ENCODE results near the gene MTRF1L. TPM values are rescaled to one million over a fixed set of nuclear protein-coding genes. Genes with fewer than 3 reads are reported as not detected.

Gene MTRF1L
- total RNA-seq, 1 experiment from 2014 or later: 16.6 TPM

GRCh38 chr6:152952866-152953509 lies 49.5 kb downstream of the MTRF1L start:
- Mint-ChIP-seq H3K4me1 (peaks cover 19% of the 10 kb centered on the region), H3K27ac (no peak overlapping the region), H3K36me3 (no peaks in the 10 kb centered on the region), H3K4me3 (no peak overlapping the region), H3K27me3 (ENCODE audit: low read depth) (peaks cover 3% of the 10 kb centered on the region; the same call in 1 of the 2 replicates), H3K9me3 (no peaks in the 10 kb centered on the region)
- ATAC-seq (no peak), DNase-seq (ENCODE audit: low spot score) (no peak)
- ChIA-PET CTCF (interaction anchor here (1.4 to 1.5 kb wide), 2 partner anchors 84 to 225 kb away, joined by 5 to 7 read pairs; no protein-coding TSS in a partner anchor), POLR2A (no interaction called here)
- TF ChIP-seq ZNF219 (CRISPR knock-in tag; IDR thresholded peaks at IDR 0.05; ENCODE audit: borderline replicate concordance) (no peak), JAZF1 (CRISPR knock-in tag; IDR thresholded peaks at IDR 0.05) (no peak), ZNF425 (CRISPR knock-in tag; conservative IDR thresholded peaks at IDR 0.05) (no peak), NFYB (CRISPR knock-in tag; conservative IDR thresholded peaks at IDR 0.05; ENCODE audit: low read depth) (no peak), JUN (CRISPR knock-in tag; IDR thresholded peaks at IDR 0.05) (no peak), MAX (CRISPR knock-in tag; IDR thresholded peaks at IDR 0.05) (no peak), NFATC4 (CRISPR knock-in tag; IDR thresholded peaks at IDR 0.05) (no peak), NR2C2 (CRISPR knock-in tag; IDR thresholded peaks at IDR 0.05) (no peak), ZNF232 (CRISPR knock-in tag; IDR thresholded peaks at IDR 0.05) (no peak), NR3C1 (CRISPR knock-in tag; conservative IDR thresholded peaks at IDR 0.05; ENCODE audit: low read depth) (no peak), KAT7 (CRISPR knock-in tag; IDR thresholded peaks at IDR 0.05; ENCODE audit: borderline replicate concordance) (no peak), PRDM15 (CRISPR knock-in tag; IDR thresholded peaks at IDR 0.05) (no peak), ZNF396 (CRISPR knock-in tag; IDR thresholded peaks at IDR 0.05; ENCODE audit: borderline replicate concordance) (no peak), ETV6 (CRISPR knock-in tag; IDR thresholded peaks at IDR 0.05) (no peak), USF2 (CRISPR knock-in tag; IDR thresholded peaks at IDR 0.05) (no peak), ZNF416 (CRISPR knock-in tag; IDR thresholded peaks at IDR 0.05) (no peak)
- TF ChIP-seq, protein P1, sequence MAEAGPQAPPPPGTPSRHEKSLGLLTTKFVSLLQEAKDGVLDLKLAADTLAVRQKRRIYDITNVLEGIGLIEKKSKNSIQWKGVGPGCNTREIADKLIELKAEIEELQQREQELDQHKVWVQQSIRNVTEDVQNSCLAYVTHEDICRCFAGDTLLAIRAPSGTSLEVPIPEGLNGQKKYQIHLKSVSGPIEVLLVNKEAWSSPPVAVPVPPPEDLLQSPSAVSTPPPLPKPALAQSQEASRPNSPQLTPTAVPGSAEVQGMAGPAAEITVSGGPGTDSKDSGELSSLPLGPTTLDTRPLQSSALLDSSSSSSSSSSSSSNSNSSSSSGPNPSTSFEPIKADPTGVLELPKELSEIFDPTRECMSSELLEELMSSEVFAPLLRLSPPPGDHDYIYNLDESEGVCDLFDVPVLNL (CRISPR knock-in tag; IDR thresholded peaks at IDR 0.05; ENCODE audit: borderline replicate concordance, low read depth): no peak
- TF ChIP-seq, protein P2, sequence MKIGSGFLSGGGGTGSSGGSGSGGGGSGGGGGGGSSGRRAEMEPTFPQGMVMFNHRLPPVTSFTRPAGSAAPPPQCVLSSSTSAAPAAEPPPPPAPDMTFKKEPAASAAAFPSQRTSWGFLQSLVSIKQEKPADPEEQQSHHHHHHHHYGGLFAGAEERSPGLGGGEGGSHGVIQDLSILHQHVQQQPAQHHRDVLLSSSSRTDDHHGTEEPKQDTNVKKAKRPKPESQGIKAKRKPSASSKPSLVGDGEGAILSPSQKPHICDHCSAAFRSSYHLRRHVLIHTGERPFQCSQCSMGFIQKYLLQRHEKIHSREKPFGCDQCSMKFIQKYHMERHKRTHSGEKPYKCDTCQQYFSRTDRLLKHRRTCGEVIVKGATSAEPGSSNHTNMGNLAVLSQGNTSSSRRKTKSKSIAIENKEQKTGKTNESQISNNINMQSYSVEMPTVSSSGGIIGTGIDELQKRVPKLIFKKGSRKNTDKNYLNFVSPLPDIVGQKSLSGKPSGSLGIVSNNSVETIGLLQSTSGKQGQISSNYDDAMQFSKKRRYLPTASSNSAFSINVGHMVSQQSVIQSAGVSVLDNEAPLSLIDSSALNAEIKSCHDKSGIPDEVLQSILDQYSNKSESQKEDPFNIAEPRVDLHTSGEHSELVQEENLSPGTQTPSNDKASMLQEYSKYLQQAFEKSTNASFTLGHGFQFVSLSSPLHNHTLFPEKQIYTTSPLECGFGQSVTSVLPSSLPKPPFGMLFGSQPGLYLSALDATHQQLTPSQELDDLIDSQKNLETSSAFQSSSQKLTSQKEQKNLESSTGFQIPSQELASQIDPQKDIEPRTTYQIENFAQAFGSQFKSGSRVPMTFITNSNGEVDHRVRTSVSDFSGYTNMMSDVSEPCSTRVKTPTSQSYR (CRISPR knock-in tag; IDR thresholded peaks at IDR 0.05): no peak
- TF ChIP-seq, protein P3, sequence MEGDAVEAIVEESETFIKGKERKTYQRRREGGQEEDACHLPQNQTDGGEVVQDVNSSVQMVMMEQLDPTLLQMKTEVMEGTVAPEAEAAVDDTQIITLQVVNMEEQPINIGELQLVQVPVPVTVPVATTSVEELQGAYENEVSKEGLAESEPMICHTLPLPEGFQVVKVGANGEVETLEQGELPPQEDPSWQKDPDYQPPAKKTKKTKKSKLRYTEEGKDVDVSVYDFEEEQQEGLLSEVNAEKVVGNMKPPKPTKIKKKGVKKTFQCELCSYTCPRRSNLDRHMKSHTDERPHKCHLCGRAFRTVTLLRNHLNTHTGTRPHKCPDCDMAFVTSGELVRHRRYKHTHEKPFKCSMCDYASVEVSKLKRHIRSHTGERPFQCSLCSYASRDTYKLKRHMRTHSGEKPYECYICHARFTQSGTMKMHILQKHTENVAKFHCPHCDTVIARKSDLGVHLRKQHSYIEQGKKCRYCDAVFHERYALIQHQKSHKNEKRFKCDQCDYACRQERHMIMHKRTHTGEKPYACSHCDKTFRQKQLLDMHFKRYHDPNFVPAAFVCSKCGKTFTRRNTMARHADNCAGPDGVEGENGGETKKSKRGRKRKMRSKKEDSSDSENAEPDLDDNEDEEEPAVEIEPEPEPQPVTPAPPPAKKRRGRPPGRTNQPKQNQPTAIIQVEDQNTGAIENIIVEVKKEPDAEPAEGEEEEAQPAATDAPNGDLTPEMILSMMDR (IDR thresholded peaks at IDR 0.05): no peak
